SU-DHL-6 (cell line): ENCODE results near the gene NFKBIE.

Source experiments
- EZH2phosphoT487 ChIP-seq: fragments of 200-600 bp; sonication (generic), shearing (Covaris generic); conservative IDR thresholded peaks from 2 replicates; pipeline ENCODE4 v1.6.1; 2018; ENCODE audit warnings: mild to moderate bottlenecking, antibody characterized with exemption, low read length, moderate library complexity, mixed read lengths
- TF ChIP-seq, protein P1 (sequence below): fragments of 200-600 bp; sonication (generic); IDR thresholded peaks from one replicate; pipeline ENCODE4 v1.5.1; 2017; ENCODE audit warnings: antibody characterized with exemption, mild to moderate bottlenecking, low read length, moderate library complexity; ENCODE audit not compliant: insufficient read depth, poor library complexity, severe bottlenecking

DNA sequence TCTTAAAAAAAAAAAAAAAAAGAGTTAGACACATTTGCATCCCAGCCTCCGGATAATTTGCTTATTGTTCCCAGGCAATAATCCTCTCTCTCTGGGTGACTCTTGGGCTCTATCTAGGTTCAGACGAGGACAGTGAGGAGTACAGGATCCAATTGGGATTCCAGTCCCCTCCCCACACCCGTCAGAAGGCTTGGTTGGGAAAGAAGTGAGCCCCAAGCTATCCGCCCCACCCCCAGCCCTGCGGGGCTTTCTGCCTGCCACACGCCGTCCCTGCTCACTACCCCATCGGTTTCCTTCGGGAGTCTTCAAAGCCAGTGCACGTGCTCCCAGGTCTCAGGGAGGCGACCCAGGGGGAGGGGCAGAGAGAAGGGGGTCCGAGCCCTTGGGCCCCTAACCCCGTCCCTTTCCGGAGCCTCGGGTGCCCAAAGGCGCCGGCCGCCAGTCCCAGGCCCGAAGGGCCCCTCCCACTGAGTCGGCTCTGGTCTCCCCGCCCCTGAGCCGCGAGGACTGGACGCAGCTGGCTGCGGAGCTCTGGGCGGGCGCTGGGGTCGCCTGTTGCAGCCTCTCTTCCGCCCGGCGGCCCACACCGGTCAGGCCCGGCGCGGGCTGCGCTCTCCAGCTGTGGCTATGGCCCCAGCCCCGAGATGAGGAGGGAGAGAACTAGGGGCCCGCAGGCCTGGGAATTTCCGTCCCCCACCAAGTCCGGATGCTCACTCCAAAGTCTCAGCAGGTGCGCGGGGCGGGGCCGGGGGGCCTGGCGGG lies 46.1 kb downstream of the NFKBIE start:
- TF ChIP-seq, protein P1, sequence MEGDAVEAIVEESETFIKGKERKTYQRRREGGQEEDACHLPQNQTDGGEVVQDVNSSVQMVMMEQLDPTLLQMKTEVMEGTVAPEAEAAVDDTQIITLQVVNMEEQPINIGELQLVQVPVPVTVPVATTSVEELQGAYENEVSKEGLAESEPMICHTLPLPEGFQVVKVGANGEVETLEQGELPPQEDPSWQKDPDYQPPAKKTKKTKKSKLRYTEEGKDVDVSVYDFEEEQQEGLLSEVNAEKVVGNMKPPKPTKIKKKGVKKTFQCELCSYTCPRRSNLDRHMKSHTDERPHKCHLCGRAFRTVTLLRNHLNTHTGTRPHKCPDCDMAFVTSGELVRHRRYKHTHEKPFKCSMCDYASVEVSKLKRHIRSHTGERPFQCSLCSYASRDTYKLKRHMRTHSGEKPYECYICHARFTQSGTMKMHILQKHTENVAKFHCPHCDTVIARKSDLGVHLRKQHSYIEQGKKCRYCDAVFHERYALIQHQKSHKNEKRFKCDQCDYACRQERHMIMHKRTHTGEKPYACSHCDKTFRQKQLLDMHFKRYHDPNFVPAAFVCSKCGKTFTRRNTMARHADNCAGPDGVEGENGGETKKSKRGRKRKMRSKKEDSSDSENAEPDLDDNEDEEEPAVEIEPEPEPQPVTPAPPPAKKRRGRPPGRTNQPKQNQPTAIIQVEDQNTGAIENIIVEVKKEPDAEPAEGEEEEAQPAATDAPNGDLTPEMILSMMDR: no peak
- TF ChIP-seq EZH2phosphoT487: no peak
